HepG2 (cell line): Measurements from ENCODE around the gene ID3.

Experiments used
- ELF4 ChIP-seq: sonication (generic); formaldehyde crosslinking; IDR thresholded peaks from 2 replicates; pipeline ENCODE4 v1.5.0; 2020; ENCODE audit warnings: missing genetic modification reagents, mild to moderate bottlenecking, moderate library complexity, borderline replicate concordance
- KAT2B ChIP-seq: fragments of 150-350 bp; IDR thresholded peaks from 2 replicates; pipeline ENCODE4 v1.6.1; 2014; ENCODE audit warnings: low read depth, low read length, borderline replicate concordance
- MAFF ChIP-seq: IDR thresholded peaks from 2 replicates; pipeline ENCODE4 v1.6.1; 2011; ENCODE audit warnings: low read depth, low read length, improper control_type of control experiment
- MAZ ChIP-seq, 2 experiments: sonication (generic) in 1 of 2; formaldehyde crosslinking in 1 of 2; IDR thresholded peaks; 2 replicates each; pipeline versions ENCODE4 v1.5.0 to v1.6.1; 2012 to 2020; ENCODE audit warnings: low read depth in 2 of 2, mild to moderate bottlenecking in 2 of 2, borderline replicate concordance in 1 of 2, improper control_type of control experiment in 1 of 2, low read length in 1 of 2, missing genetic modification reagents in 1 of 2, moderate library complexity in 1 of 2
- MEF2D ChIP-seq: sonication (generic); formaldehyde crosslinking; IDR thresholded peaks from 2 replicates; pipeline ENCODE4 v1.5.1; 2020; ENCODE audit warnings: mild to moderate bottlenecking, missing genetic modification reagents
- ZNF577 ChIP-seq: sonication (generic); formaldehyde crosslinking; IDR thresholded peaks from 2 replicates; pipeline ENCODE4 v1.4.0; 2020; ENCODE audit warnings: mild to moderate bottlenecking, low read depth, missing genetic modification reagents, borderline replicate concordance

GRCh38 chr1:23593042-23593521, 33.8 kb upstream of the ID3 start:
- TF ChIP-seq MAFF (no peak), MEF2D (CRISPR knock-in tag) (no peak), ZNF577 (no peak), ELF4 (CRISPR knock-in tag) (no peak), KAT2B (no peak), MAZ (IDR thresholded peaks at IDR 0.05; ENCODE audit: borderline replicate concordance, low read depth, low read length) (no peak), MAZ (CRISPR knock-in tag; IDR thresholded peaks at IDR 0.05; ENCODE audit: low read depth) (no peak)
